Vagina (tissue), 2 donors: ENCODE data around the gene RETREG1. TPM values are rescaled to one million over a fixed set of nuclear protein-coding genes. Genes with fewer than 3 reads are reported as not detected.

Experiments used
- DNase-seq, 2 donors: peaks; one replicate each; pipeline ENCODE4 v3.0.0-alpha.2; 2017; ENCODE audit errors: extremely low spot score in 2 of 2
- H3K27ac ChIP-seq: fragments of 200-600 bp; sonication (generic); one replicate; pipeline ENCODE4 v1.5.1; 2019
- H3K27me3 ChIP-seq: fragments of 200-600 bp; sonication (generic); one replicate; pipeline ENCODE4 v1.5.1; 2019
- H3K36me3 ChIP-seq, 2 donors: fragments of 200-600 bp; sonication (generic); one replicate each; pipeline ENCODE4 v1.5.1; 2017 to 2019
- H3K4me1 ChIP-seq: fragments of 200-600 bp; sonication (generic); one replicate; pipeline ENCODE4 v1.5.1; 2019
- H3K4me3 ChIP-seq, 2 donors: fragments of 200-600 bp; sonication (generic); 1 replicate in 1 of 2; 2 replicates in 1 of 2; pipeline ENCODE4 v1.5.1; 2016 to 2019
- H3K9me3 ChIP-seq: fragments of 200-600 bp; sonication (generic); one replicate; pipeline ENCODE4 v1.5.1; 2019
- POLR2A ChIP-seq, 2 donors: fragments of 450-650 bp; IDR thresholded peaks; one replicate each; pipeline ENCODE4 v1.6.1; 2017; ENCODE audit warnings: antibody characterized with exemption in 2 of 2, mild to moderate bottlenecking in 2 of 2, moderate library complexity in 2 of 2
- POLR2AphosphoS5 ChIP-seq, 2 donors: sonication (generic); formaldehyde crosslinking; IDR thresholded peaks; one replicate each; pipeline ENCODE4 v1.9.0; 2017; ENCODE audit warnings: antibody characterized with exemption in 2 of 2, mild to moderate bottlenecking in 2 of 2, low read depth in 1 of 2; ENCODE audit not compliant: insufficient read depth in 1 of 2
- intact Hi-C: fragments of 100-400 bp; cut with DNase I; formaldehyde crosslinking; loops from one replicate; pipeline ENCODE4 v1.15.1; 2023
- total RNA-seq: library from RNA; depleted of rRNA; stranded (reverse); fragments of >200 nt; gene quantifications from one replicate; pipeline ENCODE4 v1.2.3, GENCODE V29; 2016
- TF ChIP-seq, protein P1 (sequence below), 3 experiments: fragments of 450-650 bp in 2 of 3; fragments of 200-600 bp in 1 of 3; sonication (generic) in 1 of 3; IDR thresholded peaks; one replicate each; pipeline ENCODE4 v1.5.1; 2017 to 2019; ENCODE audit warnings: antibody characterized with exemption in 3 of 3, mild to moderate bottlenecking in 2 of 3, moderate library complexity in 2 of 3

Gene RETREG1
- total RNA-seq, 1 donor from 2014 or later: 27.7 TPM

DNA sequence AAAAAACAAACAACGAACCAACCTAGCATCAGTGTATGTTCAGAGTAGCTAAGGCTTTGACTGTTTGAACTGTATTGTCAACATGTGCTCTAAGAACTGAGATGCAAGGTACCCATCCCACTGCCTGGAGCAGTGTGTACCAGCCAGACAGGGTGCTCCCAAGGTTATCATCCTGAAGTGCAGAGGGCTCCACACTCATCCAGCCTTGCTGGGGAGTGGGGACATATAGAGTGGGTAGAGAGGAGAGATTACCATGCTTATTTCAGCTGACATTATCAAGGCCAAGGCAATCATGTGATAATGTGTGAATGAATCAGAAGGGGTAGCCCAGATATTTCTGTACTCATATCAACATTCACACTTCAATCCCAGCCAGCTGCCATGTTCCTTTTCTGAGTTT lies 82.5 kb downstream of the RETREG1 start:
- Histone ChIP-seq H3K27me3 (no peaks in the 10 kb centered on the region), H3K27ac (no peak overlapping the region), H3K36me3 (no peaks in the 10 kb centered on the region), H3K4me1 (peaks cover 7% of the 10 kb centered on the region), H3K9me3 (no peaks in the 10 kb centered on the region), H3K4me3 (no peak overlapping the region)
- TF ChIP-seq, protein P1, sequence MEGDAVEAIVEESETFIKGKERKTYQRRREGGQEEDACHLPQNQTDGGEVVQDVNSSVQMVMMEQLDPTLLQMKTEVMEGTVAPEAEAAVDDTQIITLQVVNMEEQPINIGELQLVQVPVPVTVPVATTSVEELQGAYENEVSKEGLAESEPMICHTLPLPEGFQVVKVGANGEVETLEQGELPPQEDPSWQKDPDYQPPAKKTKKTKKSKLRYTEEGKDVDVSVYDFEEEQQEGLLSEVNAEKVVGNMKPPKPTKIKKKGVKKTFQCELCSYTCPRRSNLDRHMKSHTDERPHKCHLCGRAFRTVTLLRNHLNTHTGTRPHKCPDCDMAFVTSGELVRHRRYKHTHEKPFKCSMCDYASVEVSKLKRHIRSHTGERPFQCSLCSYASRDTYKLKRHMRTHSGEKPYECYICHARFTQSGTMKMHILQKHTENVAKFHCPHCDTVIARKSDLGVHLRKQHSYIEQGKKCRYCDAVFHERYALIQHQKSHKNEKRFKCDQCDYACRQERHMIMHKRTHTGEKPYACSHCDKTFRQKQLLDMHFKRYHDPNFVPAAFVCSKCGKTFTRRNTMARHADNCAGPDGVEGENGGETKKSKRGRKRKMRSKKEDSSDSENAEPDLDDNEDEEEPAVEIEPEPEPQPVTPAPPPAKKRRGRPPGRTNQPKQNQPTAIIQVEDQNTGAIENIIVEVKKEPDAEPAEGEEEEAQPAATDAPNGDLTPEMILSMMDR (IDR thresholded peaks at IDR 0.05): no peak
- TF ChIP-seq POLR2AphosphoS5 (IDR thresholded peaks at IDR 0.05; ENCODE audit: insufficient read depth in 1 of 2, low read depth in 1 of 2) (no peak), POLR2A (IDR thresholded peaks at IDR 0.05) (no peak)
- intact Hi-C loops: no loop called here
- no peak for DNase-seq

DNA sequence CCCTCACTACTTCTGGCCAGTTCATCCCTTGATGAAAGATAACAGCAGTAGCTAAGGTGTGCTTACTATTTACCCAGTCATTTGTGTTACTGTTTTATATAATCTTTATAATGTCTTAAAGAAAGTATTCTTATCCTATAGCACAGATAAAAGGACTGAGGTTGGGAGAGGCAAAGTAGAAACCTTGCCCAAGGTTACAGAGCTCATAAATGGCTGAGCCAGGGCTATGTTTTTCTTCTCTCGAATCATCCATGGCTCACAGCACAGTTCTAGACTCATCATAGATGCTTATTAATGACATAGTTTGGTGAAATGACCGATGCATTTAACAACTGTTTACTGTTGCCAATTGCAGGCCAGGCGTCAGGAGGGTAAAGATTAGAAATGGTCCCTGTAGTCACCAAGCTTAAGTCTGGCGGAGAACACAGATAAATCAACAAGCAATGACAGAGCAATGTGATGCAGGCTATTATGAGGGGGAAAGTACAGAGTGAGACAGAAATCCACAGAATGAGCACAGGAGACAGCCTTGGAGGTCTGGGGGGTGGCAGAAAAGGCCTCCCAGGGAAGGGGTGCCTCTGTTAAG lies 85.6 kb downstream of the RETREG1 start:
- intact Hi-C loops: no loop called here
- Histone ChIP-seq H3K4me1 (no peaks in the 10 kb centered on the region), H3K36me3 (no peaks in the 10 kb centered on the region), H3K27me3 (no peaks in the 10 kb centered on the region), H3K9me3 (no peaks in the 10 kb centered on the region), H3K27ac (no peak overlapping the region), H3K4me3 (no peak overlapping the region)
- TF ChIP-seq POLR2A (IDR thresholded peaks at IDR 0.05) (no peak), POLR2AphosphoS5 (IDR thresholded peaks at IDR 0.05; ENCODE audit: insufficient read depth in 1 of 2, low read depth in 1 of 2) (no peak)
- TF ChIP-seq, protein P1 (IDR thresholded peaks at IDR 0.05): no peak
- DNase-seq: no peak

DNA sequence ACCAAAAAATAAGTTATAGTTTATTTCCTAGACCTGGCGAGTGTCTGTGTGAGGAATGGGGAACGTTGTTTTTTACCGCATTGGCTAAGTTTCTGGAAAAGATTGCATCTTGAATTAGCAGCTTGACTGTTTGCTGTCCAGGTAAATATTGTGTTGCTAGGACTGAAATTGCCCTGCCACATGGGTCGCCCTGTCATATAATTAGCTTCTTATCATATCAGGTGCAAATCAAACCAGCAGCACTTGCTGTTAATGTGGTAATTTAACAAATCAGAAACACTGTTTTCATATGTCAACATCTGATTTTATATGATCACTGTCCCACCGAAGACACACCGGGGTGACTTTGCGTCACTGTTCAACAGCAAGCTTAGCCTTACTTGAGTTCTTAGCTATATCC lies 87.5 kb downstream of the RETREG1 start:
- Histone ChIP-seq H3K4me3 (no peak overlapping the region), H3K9me3 (no peaks in the 10 kb centered on the region), H3K4me1 (no peaks in the 10 kb centered on the region), H3K27ac (no peak overlapping the region), H3K27me3 (no peaks in the 10 kb centered on the region), H3K36me3 (no peaks in the 10 kb centered on the region)
- TF ChIP-seq POLR2AphosphoS5 (IDR thresholded peaks at IDR 0.05; ENCODE audit: insufficient read depth in 1 of 2, low read depth in 1 of 2) (no peak), POLR2A (IDR thresholded peaks at IDR 0.05) (no peak)
- TF ChIP-seq, protein P1 (IDR thresholded peaks at IDR 0.05): no peak
- DNase-seq: no peak
- intact Hi-C loops: no loop called here

DNA sequence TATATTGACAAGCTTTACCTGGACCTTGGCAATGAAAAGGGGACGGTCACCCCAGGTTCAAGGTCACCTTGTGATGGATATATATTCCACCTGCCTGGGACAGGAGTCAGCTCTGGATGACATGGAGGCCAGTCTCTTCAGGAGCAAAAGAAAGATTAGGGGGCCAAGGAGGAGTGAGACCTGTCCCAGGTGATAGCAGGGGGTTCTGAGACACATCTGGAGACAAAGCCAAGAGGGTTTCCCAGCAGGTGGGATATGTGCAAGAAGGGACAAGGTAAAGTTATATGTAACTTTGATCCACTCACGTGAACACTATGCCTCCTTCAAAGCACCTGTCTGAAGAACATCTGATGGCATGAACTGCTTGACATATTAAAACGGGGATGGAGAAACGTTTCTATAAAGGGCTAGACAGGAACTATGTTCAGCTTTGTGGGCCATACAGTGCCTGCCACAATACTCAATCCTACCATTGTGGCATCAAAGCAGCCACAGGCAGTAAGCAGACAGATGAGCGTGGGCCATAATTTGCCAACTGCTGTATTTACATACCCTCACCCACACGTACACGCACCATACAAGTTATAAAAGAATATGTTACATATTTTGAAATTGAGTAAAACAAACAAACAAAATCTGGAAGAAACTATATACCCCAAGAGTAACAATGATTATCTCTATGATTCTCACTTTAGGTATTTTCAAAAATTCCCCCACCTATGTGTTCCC lies 88.3 kb downstream of the RETREG1 start:
- no peaks in the 10 kb centered on the region for H3K9me3 ChIP-seq
- DNase-seq: no peak
- TF ChIP-seq POLR2A (IDR thresholded peaks at IDR 0.05) (no peak), POLR2AphosphoS5 (IDR thresholded peaks at IDR 0.05; ENCODE audit: insufficient read depth in 1 of 2, low read depth in 1 of 2) (no peak)
- TF ChIP-seq, protein P1 (IDR thresholded peaks at IDR 0.05): no peak
- H3K27ac ChIP-seq: no peak overlapping the region
- no peaks in the 10 kb centered on the region for H3K27me3 ChIP-seq
- H3K36me3 ChIP-seq: no peaks in the 10 kb centered on the region
- intact Hi-C loops: no loop called here
- no peaks in the 10 kb centered on the region for H3K4me1 ChIP-seq
- H3K4me3 ChIP-seq: no peak overlapping the region

DNA sequence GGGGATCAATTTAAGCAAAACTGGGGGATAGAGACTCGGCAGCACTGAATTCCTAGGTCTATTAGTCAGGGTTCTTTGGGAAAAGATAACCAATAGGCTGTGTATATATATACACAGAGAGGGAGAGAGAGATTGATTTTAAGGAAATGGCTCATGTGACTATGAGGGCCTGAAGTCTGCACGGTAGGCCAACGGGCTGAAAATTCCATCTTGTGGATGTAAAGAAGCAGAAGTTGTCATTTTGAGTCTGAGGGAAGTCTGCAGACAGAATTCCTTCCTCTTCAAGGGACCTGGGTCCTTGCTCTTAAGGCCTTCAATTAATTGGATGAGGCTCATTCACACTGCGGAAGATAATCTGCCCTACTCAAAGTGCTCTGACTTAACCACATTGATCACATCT lies 91.1 kb downstream of the RETREG1 start:
- no peaks in the 10 kb centered on the region for H3K36me3 ChIP-seq

More for the DNA sequence above, 91.1 kb downstream of the RETREG1 start:
- no peak overlapping the region for H3K27ac ChIP-seq
- intact Hi-C loops: no loop called here
- TF ChIP-seq POLR2A (IDR thresholded peaks at IDR 0.05) (no peak), POLR2AphosphoS5 (IDR thresholded peaks at IDR 0.05; ENCODE audit: insufficient read depth in 1 of 2, low read depth in 1 of 2) (no peak)
- TF ChIP-seq, protein P1 (IDR thresholded peaks at IDR 0.05): no peak
- H3K4me3 ChIP-seq: no peak overlapping the region
- DNase-seq: no peak
- H3K4me1 ChIP-seq: no peaks in the 10 kb centered on the region
- H3K27me3 ChIP-seq: no peaks in the 10 kb centered on the region
- H3K9me3 ChIP-seq: no peaks in the 10 kb centered on the region
